IPS-20b (cell line): ENCODE results near the gene RNF213.

Source experiments
- H3K27ac ChIP-seq: one replicate; pipeline ENCODE4 v1.5.1; 2013; ENCODE audit warnings: low read length
- H3K27me3 ChIP-seq: 2 replicates; pipeline ENCODE4 v1.6.1; 2013; ENCODE audit warnings: mild to moderate bottlenecking, low read length, inconsistent platforms; ENCODE audit not compliant: insufficient read depth
- H3K36me3 ChIP-seq: 2 replicates; pipeline ENCODE4 v1.6.1; 2013; ENCODE audit warnings: low read depth, mild to moderate bottlenecking, inconsistent platforms, low read length, moderate library complexity; ENCODE audit not compliant: insufficient read depth
- H3K4me1 ChIP-seq: 2 replicates; pipeline ENCODE4 v1.6.1; 2013; ENCODE audit warnings: mild to moderate bottlenecking, control low read depth, inconsistent platforms, low read length, moderate library complexity; ENCODE audit not compliant: insufficient read depth
- H3K4me3 ChIP-seq: 2 replicates; pipeline ENCODE4 v1.5.1; 2013; ENCODE audit warnings: mild to moderate bottlenecking, low read length, inconsistent platforms
- H3K9ac ChIP-seq: 2 replicates; pipeline ENCODE4 v1.6.1; 2013; ENCODE audit warnings: low read depth, mild to moderate bottlenecking, inconsistent platforms, low read length, moderate library complexity
- H3K9me3 ChIP-seq: 2 replicates; pipeline ENCODE4 v1.6.1; 2013; ENCODE audit warnings: mild to moderate bottlenecking, low read depth, low read length, inconsistent platforms; ENCODE audit not compliant: insufficient read depth

The RNF213 gene

DNA sequence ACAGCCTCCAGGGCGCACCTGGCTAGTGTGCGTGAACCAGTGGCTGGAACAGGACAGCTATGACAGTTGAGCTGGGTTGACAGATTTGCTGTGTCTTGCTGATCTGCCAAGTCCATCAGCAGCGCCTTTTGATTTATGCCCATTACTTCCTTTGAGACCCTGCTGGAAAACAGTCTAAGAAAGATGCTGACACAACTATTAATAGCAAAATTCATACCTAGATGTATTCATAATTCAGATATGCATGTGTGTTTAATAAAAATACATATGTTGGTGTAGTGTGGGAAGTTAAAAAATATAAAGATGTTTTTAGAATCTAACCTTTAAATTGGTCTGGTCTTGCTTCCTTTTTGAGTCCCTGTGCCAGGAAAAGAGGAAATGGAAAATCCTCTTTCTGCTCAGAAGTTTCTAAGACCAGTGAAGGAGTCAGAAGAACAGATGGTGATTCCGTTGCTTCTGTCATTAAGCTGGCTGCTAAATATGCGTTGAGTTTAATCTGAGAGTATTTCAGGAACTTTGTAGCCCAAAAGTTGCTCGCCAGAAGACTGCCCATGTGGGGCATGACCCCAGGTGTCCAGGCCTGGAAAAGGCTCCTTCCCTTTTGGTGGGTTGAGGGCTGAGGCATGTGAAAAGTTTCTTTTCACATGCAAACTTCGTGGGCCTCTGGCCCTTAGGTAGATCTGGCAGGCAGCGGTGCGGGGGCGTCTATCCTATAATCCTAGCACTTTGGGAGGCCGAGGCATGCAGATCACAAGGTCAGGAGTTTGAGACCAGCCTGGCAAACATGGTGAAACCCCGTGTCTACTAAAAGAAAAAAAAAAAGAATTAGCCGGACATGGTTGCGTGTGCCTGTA, 114.3 kb downstream of the RNF213 start:
- Histone ChIP-seq H3K27me3 (no peaks in the 10 kb centered on the region), H3K9me3 (no peaks in the 10 kb centered on the region), H3K27ac (no peak overlapping the region), H3K9ac (no peak overlapping the region), H3K4me3 (no peak overlapping the region), H3K36me3 (peaks cover 81% of the 10 kb centered on the region), H3K4me1 (no peaks in the 10 kb centered on the region; the same call in 1 of the 2 replicates)

- no peak overlapping the region for H3K27ac ChIP-seq
These were observed 115.9 kb downstream of the RNF213 start for GRCh38 chr17:80376531-80376930.

DNA sequence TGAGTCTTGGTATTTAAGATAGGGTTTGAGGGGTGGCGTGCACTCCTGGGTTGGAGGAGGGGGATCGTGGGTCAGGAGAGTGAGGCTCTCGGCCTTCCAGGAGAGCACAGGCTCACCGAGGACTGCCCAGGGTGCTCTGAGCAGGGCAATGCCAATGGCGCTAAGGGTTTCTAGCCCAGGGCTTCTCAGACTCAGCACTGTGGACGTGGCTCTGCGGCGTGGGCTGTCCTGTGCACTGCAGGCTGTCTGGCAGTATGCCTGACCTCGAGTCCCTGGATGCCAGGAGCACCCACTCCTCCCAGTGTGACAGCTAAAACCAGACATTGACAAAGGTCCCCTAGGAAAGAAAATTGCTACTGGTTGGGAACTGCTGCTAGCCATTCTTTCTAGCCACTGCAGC, 117.1 kb downstream of the RNF213 start:
- no peak overlapping the region for H3K4me3 ChIP-seq
- H3K9ac ChIP-seq, result no peak overlapping the region
- H3K27me3 ChIP-seq, result no peaks in the 10 kb centered on the region
- H3K27ac ChIP-seq, result no peak overlapping the region
- H3K4me1 ChIP-seq, result no peaks in the 10 kb centered on the region; the same call in 1 of the 2 replicates
- H3K36me3 ChIP-seq, result peaks cover 83% of the 10 kb centered on the region
- H3K9me3 ChIP-seq, result no peaks in the 10 kb centered on the region

More at GRCh38 chr17:80376531-80376930, 115.9 kb downstream of the RNF213 start:
- no peaks in the 10 kb centered on the region for H3K27me3 ChIP-seq
- H3K9ac ChIP-seq, result no peak overlapping the region
- no peaks in the 10 kb centered on the region for H3K9me3 ChIP-seq
- no peaks in the 10 kb centered on the region; the same call in 1 of the 2 replicates for H3K4me1 ChIP-seq
- H3K4me3 ChIP-seq, result no peak overlapping the region
- H3K36me3 ChIP-seq, result peaks cover 82% of the 10 kb centered on the region

DNA sequence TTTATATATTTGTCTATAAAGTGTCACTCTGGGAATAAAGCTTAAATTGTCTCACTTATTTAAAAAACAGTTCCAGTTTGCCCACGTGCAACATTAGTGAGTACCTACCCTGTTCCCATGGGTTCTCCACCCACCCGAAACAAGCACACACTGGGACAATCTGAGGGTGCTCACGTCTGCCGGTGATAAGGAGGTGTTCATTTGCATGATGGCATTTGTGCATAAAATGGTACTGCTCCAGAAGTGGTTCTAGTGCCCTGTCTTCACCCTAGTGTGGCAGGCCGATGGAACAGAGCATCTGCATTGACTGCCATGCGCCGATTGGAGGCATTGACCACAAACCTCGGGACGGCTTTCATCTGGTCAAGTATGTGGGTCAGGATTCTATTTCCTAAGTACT, 118.7 kb downstream of the RNF213 start:
- Histone ChIP-seq H3K27me3 (no peaks in the 10 kb centered on the region), H3K4me3 (no peak overlapping the region), H3K4me1 (no peaks in the 10 kb centered on the region; the same call in 1 of the 2 replicates), H3K9ac (no peak overlapping the region), H3K9me3 (no peaks in the 10 kb centered on the region), H3K36me3 (peaks cover 83% of the 10 kb centered on the region), H3K27ac (no peak overlapping the region)

GRCh38 chr17:80380068-80380467, 119.4 kb downstream of the RNF213 start:
- no peaks in the 10 kb centered on the region; the same call in 1 of the 2 replicates for H3K4me1 ChIP-seq
- peaks cover 84% of the 10 kb centered on the region for H3K36me3 ChIP-seq
- no peak overlapping the region for H3K27ac ChIP-seq
- H3K9me3 ChIP-seq, result no peaks in the 10 kb centered on the region
- no peak overlapping the region for H3K4me3 ChIP-seq
- no peaks in the 10 kb centered on the region for H3K27me3 ChIP-seq
- H3K9ac ChIP-seq, result no peak overlapping the region

DNA sequence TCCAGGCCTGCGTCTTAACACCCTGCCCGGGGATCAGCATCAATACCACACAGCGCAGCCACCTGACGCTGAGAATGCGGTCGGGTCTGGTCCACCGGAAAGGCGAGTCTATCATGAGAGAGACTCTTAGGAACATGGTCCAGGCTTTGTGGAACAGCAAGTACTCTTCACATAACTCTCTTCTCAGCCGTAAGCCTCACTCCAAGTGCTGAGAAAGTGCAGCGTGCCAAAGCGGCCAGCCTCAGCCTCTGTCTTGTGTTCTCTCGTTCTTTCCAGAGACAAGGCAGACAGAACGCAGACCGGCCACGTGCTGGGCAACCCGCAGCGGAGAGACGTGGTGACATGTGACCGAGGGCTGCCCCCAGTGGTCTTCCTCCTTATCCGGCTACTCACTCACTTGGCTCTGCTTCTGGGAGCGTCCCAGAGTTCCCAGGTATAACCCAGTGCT, 119.9 kb downstream of the RNF213 start:
- Histone ChIP-seq H3K9ac (no peak overlapping the region), H3K27ac (no peak overlapping the region), H3K9me3 (no peaks in the 10 kb centered on the region), H3K27me3 (no peaks in the 10 kb centered on the region), H3K4me1 (no peaks in the 10 kb centered on the region), H3K36me3 (peaks cover 89% of the 10 kb centered on the region), H3K4me3 (no peak overlapping the region)

GRCh38 chr17:80381416-80381923, 120.8 kb downstream of the RNF213 start:
- H3K4me1 ChIP-seq, result no peaks in the 10 kb centered on the region
- no peaks in the 10 kb centered on the region for H3K27me3 ChIP-seq
- no peak overlapping the region for H3K27ac ChIP-seq
- H3K9ac ChIP-seq, result no peak overlapping the region
- peaks cover 89% of the 10 kb centered on the region for H3K36me3 ChIP-seq
- no peak overlapping the region for H3K4me3 ChIP-seq
- no peaks in the 10 kb centered on the region for H3K9me3 ChIP-seq

GRCh38 chr17:80382446-80382845, 121.8 kb downstream of the RNF213 start:
- H3K36me3 ChIP-seq, result peaks cover 87% of the 10 kb centered on the region
- no peaks in the 10 kb centered on the region for H3K4me1 ChIP-seq
- H3K27me3 ChIP-seq, result no peaks in the 10 kb centered on the region
- no peak overlapping the region for H3K4me3 ChIP-seq
- H3K9ac ChIP-seq, result no peak overlapping the region
- no peak overlapping the region for H3K27ac ChIP-seq
- H3K9me3 ChIP-seq, result no peaks in the 10 kb centered on the region

- Histone ChIP-seq H3K9me3 (no peaks in the 10 kb centered on the region), H3K36me3 (peaks cover 85% of the 10 kb centered on the region), H3K27ac (no peak overlapping the region), H3K4me1 (no peaks in the 10 kb centered on the region), H3K4me3 (no peak overlapping the region), H3K27me3 (no peaks in the 10 kb centered on the region), H3K9ac (no peak overlapping the region)
These were observed 122.3 kb downstream of the RNF213 start for GRCh38 chr17:80382956-80383355.

GRCh38 chr17:80384078-80384960, 123.7 kb downstream of the RNF213 start:
- Histone ChIP-seq H3K9ac (no peak overlapping the region), H3K9me3 (no peaks in the 10 kb centered on the region), H3K4me3 (no peak overlapping the region), H3K27me3 (no peaks in the 10 kb centered on the region), H3K36me3 (peaks cover 85% of the 10 kb centered on the region), H3K4me1 (no peaks in the 10 kb centered on the region), H3K27ac (no peak overlapping the region)

GRCh38 chr17:80385046-80385445, 124.4 kb downstream of the RNF213 start:
- H3K27ac ChIP-seq, result no peak overlapping the region
- peaks cover 85% of the 10 kb centered on the region for H3K36me3 ChIP-seq
- no peak overlapping the region for H3K9ac ChIP-seq
- no peaks in the 10 kb centered on the region for H3K27me3 ChIP-seq
- no peak overlapping the region for H3K4me3 ChIP-seq
- no peaks in the 10 kb centered on the region for H3K9me3 ChIP-seq
- H3K4me1 ChIP-seq, result no peaks in the 10 kb centered on the region
